Sigmoid colon (tissue), 3 donors: ENCODE data around the gene OVOL2.

ENCODE experiments used
- POLR2A ChIP-seq, 2 donors: fragments of 450-650 bp; IDR thresholded peaks; one replicate each; pipeline ENCODE4 v1.6.1; 2016; ENCODE audit warnings: antibody characterized with exemption in 2 of 2, mild to moderate bottlenecking in 2 of 2, moderate library complexity in 2 of 2
- TF ChIP-seq, protein P1 (sequence below), 4 experiments: fragments of 450-650 bp in 3 of 4; fragments of 200-600 bp in 1 of 4; IDR thresholded peaks; one replicate each; pipeline ENCODE4 v1.5.1; 2016 to 2019; ENCODE audit warnings: antibody characterized with exemption in 4 of 4, mild to moderate bottlenecking in 3 of 4, moderate library complexity in 2 of 4

DNA sequence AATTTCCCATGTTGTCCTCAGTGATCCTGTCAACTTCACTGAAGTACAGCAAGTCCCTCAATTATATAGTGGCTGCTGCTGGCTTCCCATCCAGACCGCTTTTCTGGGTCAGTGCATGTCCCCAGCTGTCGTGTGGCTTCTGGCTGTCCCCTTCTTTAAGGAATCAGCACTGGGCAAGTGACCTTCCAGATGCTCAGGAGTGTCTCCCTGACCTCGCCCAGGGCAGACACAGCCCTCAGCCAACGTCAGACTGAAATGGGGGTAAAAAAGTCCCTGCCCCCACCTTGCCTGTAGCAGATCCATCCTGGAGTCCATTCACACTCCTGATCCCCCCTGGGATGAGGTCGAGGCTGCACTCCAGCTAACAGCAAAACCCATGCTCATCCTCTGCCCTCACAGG, 23.7 kb downstream of the OVOL2 start:
- TF ChIP-seq, protein P1, sequence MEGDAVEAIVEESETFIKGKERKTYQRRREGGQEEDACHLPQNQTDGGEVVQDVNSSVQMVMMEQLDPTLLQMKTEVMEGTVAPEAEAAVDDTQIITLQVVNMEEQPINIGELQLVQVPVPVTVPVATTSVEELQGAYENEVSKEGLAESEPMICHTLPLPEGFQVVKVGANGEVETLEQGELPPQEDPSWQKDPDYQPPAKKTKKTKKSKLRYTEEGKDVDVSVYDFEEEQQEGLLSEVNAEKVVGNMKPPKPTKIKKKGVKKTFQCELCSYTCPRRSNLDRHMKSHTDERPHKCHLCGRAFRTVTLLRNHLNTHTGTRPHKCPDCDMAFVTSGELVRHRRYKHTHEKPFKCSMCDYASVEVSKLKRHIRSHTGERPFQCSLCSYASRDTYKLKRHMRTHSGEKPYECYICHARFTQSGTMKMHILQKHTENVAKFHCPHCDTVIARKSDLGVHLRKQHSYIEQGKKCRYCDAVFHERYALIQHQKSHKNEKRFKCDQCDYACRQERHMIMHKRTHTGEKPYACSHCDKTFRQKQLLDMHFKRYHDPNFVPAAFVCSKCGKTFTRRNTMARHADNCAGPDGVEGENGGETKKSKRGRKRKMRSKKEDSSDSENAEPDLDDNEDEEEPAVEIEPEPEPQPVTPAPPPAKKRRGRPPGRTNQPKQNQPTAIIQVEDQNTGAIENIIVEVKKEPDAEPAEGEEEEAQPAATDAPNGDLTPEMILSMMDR (IDR thresholded peaks at IDR 0.05), result no peak
- no peak for TF ChIP-seq POLR2A (IDR thresholded peaks at IDR 0.05)
